ENCODE results near the gene PLOD1.

GRCh38 chr1:11888206-11888876 is 46.2 kb upstream of the PLOD1 start:
- no peak for TF ChIP-seq CTCF (IDR thresholded peaks at IDR 0.05)
- no peak for TF ChIP-seq POLR2A (IDR thresholded peaks at IDR 0.05)

Measured in uterus (tissue), 2 donors.